K562 (cell line): ENCODE data around the gene CPT1A. TPM values are rescaled to one million over a fixed set of nuclear protein-coding genes. Genes with fewer than 3 reads are reported as not detected.
A peak's percentile ranks its signal among the peaks of the same experiment; 100 is the strongest.

ENCODE experiments used
- ATF3 ChIP-seq, 2 experiments: fragments of 450-650 bp in 1 of 2; sonication (generic) in 1 of 2; formaldehyde crosslinking in 1 of 2; IDR thresholded peaks in 1 of 2; conservative IDR thresholded peaks in 1 of 2; 2 replicates each; pipeline versions ENCODE4 v1.6.1 to v1.8.1; 2016 to 2023; ENCODE audit warnings: mild to moderate bottlenecking in 2 of 2, moderate library complexity in 2 of 2, inconsistent platforms in 1 of 2, missing genetic modification reagents in 1 of 2
- EGR1 ChIP-seq: fragments of 450-650 bp; conservative IDR thresholded peaks from 2 replicates; pipeline ENCODE4 v1.6.1; 2017; ENCODE audit warnings: mild to moderate bottlenecking
- FIP1L1 ChIP-seq: fragments of 200-400 bp; formaldehyde crosslinking; IDR thresholded peaks from 2 replicates; pipeline ENCODE4 v1.6.1; 2018; ENCODE audit warnings: mild to moderate bottlenecking, low read depth, low read length; ENCODE audit not compliant: poor library complexity, severe bottlenecking
- HIVEP1 ChIP-seq: fragments of 250-450 bp; sonication (Bioruptor Pico); IDR thresholded peaks from 2 replicates; pipeline ENCODE4 v1.4.0; 2020; ENCODE audit warnings: mild to moderate bottlenecking
- ILF3 ChIP-seq: fragments of 450-650 bp; IDR thresholded peaks from 2 replicates; pipeline ENCODE4 v1.6.1; 2018; ENCODE audit warnings: antibody characterized with exemption, mild to moderate bottlenecking, moderate library complexity, borderline replicate concordance
- MGA ChIP-seq: fragments of 450-650 bp; IDR thresholded peaks from 2 replicates; pipeline ENCODE4 v1.6.1; 2016; ENCODE audit warnings: mild to moderate bottlenecking, moderate library complexity
- SIRT6 ChIP-seq: IDR thresholded peaks from one replicate; pipeline ENCODE4 v1.6.1; 2012; ENCODE audit warnings: low read depth, mild to moderate bottlenecking, control low read depth, inconsistent platforms, low read length, moderate library complexity
- TAF1 ChIP-seq: IDR thresholded peaks from 2 replicates; pipeline ENCODE4 v1.6.1; 2011; ENCODE audit warnings: mild to moderate bottlenecking, low read length, moderate library complexity; ENCODE audit not compliant: insufficient read depth, control insufficient read depth, severe bottlenecking; ENCODE audit errors: extremely low read depth
- XRCC4 ChIP-seq: IDR thresholded peaks from one replicate; pipeline ENCODE4 v1.6.1; 2011; ENCODE audit not compliant: insufficient read depth, insufficient read length; ENCODE audit errors: extremely low read depth
- ZNF398 ChIP-seq: fragments of 250-450 bp; sonication (Bioruptor Pico); IDR thresholded peaks from 2 replicates; pipeline ENCODE4 v1.8.0; 2021; ENCODE audit warnings: moderate library complexity, mild to moderate bottlenecking, inconsistent platforms
- polyA plus RNA-seq, 8 experiments: library from polyadenylated mRNA; depleted of rRNA in 4 of 8; stranded (reverse) in 5 of 8; unstranded in 3 of 8; fragments of >200 nt; fragmentation: Nextera tagmentation in 2 of 8; fragmentation: Illumina TruSeq in 1 of 8; extraction: Ambion mirVana in 2 of 8; extraction: Trizol in 1 of 8; gene quantifications; 2 replicates each; pipeline versions ENCODE4 v1.2.1 to v1.2.3, GENCODE V29; 2011 to 2014; ENCODE audit warnings: inconsistent platforms in 1 of 8, missing spikeins in 1 of 8
- total RNA-seq, 7 experiments: library from RNA; depleted of rRNA in 6 of 7; stranded (reverse); fragments of >200 nt in 6 of 7; fragmentation: Illumina TruSeq in 2 of 7; extraction: Trizol in 2 of 7; gene quantifications; 2 replicates each; pipeline versions ENCODE4 v1.2.1 to v1.2.3, GENCODE V29; 2011 to 2021; ENCODE audit warnings: low replicate concordance in 1 of 7

CPT1A gene
- total and polyA plus RNA-seq, 9 of the 15 experiments (the other 6 are each of a cell fraction or from before 2014, with no cell fraction given) = 2.6 to 29.1 (median 12.3) TPM

- TF ChIP-seq MGA = no peak
- TF ChIP-seq EGR1 = peak; percentile 46
- TF ChIP-seq ATF3 (IDR thresholded peaks at IDR 0.05) = peak; percentile 33; the same call in 1 of the 2 replicates
- no peak for TF ChIP-seq ATF3 (CRISPR knock-in tag; conservative IDR thresholded peaks at IDR 0.05)
- TF ChIP-seq XRCC4 = no peak
- TF ChIP-seq HIVEP1 (CRISPR knock-in tag) = no peak
- TF ChIP-seq TAF1 = peak; percentile 64
- TF ChIP-seq ZNF398 = no peak
- no peak for TF ChIP-seq FIP1L1
- no peak for TF ChIP-seq SIRT6
- no peak for TF ChIP-seq ILF3
These were observed 2.5 kb downstream of the CPT1A start (continued) for GRCh38 chr11:68839054-68839865.
